NB4 (cell line): Measurements from ENCODE around the gene DAAM1.

ENCODE experiments used
- DNase-seq: peaks from one replicate; pipeline ENCODE4 v3.0.0; 2010; ENCODE audit warnings: low read depth
- H3K4me3 ChIP-seq: one replicate; pipeline ENCODE4 v1.5.1; 2011; ENCODE audit warnings: mild to moderate bottlenecking, low read depth, low read length, moderate library complexity
- CTCF ChIP-seq: IDR thresholded peaks from one replicate; pipeline ENCODE4 v1.5.1; 2012; ENCODE audit warnings: low read depth, low read length
- MAX ChIP-seq: IDR thresholded peaks from 2 replicates; pipeline ENCODE4 v1.6.1; 2011; ENCODE audit warnings: low read depth, low read length
- MYC ChIP-seq: IDR thresholded peaks from 2 replicates; pipeline ENCODE4 v1.6.1; 2011; ENCODE audit warnings: low read depth, low read length
- POLR2A ChIP-seq: IDR thresholded peaks from 2 replicates; pipeline ENCODE4 v1.6.1; 2011; ENCODE audit warnings: mild to moderate bottlenecking; ENCODE audit not compliant: insufficient read length; ENCODE audit errors: extremely low read depth

Gene DAAM1

GRCh38 chr14:59187802-59188460, 536 bp upstream of the DAAM1 start:
- peak overlapping the region; percentile 73 for H3K4me3 ChIP-seq
- TF ChIP-seq POLR2A (peak; percentile 58), MYC (peak; percentile 25), CTCF (no peak)
- peak; percentile 67 for DNase-seq

GRCh38 chr14:59189091-59189785, 771 bp downstream of the DAAM1 start:
- peak; percentile 57 for DNase-seq
- H3K4me3 ChIP-seq, result peak overlapping the region; percentile 71

GRCh38 chr14:59189786-59190368, 1.4 kb downstream of the DAAM1 start:
- TF ChIP-seq POLR2A (no peak), CTCF (no peak), MAX (no peak), MYC (no peak)
- DNase-seq, result peak; percentile 74

More at GRCh38 chr14:59189091-59189785, 771 bp downstream of the DAAM1 start:
- TF ChIP-seq CTCF (no peak), POLR2A (no peak), MYC (no peak), MAX (no peak)

GRCh38 chr14:59190372-59190771, 1.9 kb downstream of the DAAM1 start:
- peak overlapping the region; percentile 71 for H3K4me3 ChIP-seq
- peak; percentile 18 for DNase-seq
- no peak for TF ChIP-seq MAX
- no peak for TF ChIP-seq POLR2A
- no peak for TF ChIP-seq MYC
- no peak for TF ChIP-seq CTCF

More at GRCh38 chr14:59189786-59190368, 1.4 kb downstream of the DAAM1 start:
- peak overlapping the region; percentile 71 for H3K4me3 ChIP-seq

GRCh38 chr14:59195912-59196311, 7.4 kb downstream of the DAAM1 start:
- H3K4me3 ChIP-seq, result no peak overlapping the region
- TF ChIP-seq MAX, result no peak
- no peak for TF ChIP-seq POLR2A
- TF ChIP-seq CTCF, result no peak
- TF ChIP-seq MYC, result no peak
- DNase-seq, result no peak
